Panc1 (cell line): ENCODE data around the gene ANKRD18A. TPM values are rescaled to one million over a fixed set of nuclear protein-coding genes. Genes with fewer than 3 reads are reported as not detected.

Source experiments
- ATAC-seq: fragments of 200-7000 bp; cut with Tn5 transposase; 2 replicates; pipeline ENCODE4 v1.9.1; 2020; ENCODE audit warnings: mild to moderate bottlenecking, moderate library complexity
- BruUV-seq: library from RNA; stranded (reverse); fragments of 400-500 nt; replicated peaks from 2 replicates; lab custom pipeline; 2021; lab: Mats Ljungman, UMichigan
- CTCF ChIA-PET: fragments of 300-600 bp; sonication (Branson Sonifier 250); formaldehyde crosslinking; loops from one replicate; lab custom pipeline; 2022; ENCODE audit warnings: antibody characterized with exemption; lab: Charles Lee
- POLR2A ChIA-PET: fragments of 300-600 bp; sonication (Branson Sonifier 250); formaldehyde crosslinking; loops from one replicate; lab custom pipeline; 2022; ENCODE audit warnings: antibody characterized with exemption; lab: Charles Lee
- DNase-seq: peaks from one replicate; pipeline ENCODE4 v3.0.0-alpha.2; 2010; ENCODE audit warnings: low read depth, low spot score
- H3K27ac ChIP-seq: 2 replicates; pipeline ENCODE4 v1.5.1; 2011; ENCODE audit warnings: mild to moderate bottlenecking, low read length, inconsistent platforms
- H3K27me3 ChIP-seq: fragments of 200-500 bp; sonication (Bioruptor generic); 2 replicates; pipeline ENCODE4 v1.6.0; 2014; ENCODE audit warnings: low read length, inconsistent platforms; ENCODE audit not compliant: control insufficient read depth, insufficient read depth
- H3K36me3 ChIP-seq: fragments of 200-500 bp; sonication (Bioruptor generic); 2 replicates; pipeline ENCODE4 v1.5.1; 2014; ENCODE audit warnings: inconsistent platforms, mild to moderate bottlenecking, low read length, moderate library complexity; ENCODE audit not compliant: control insufficient read depth, insufficient read depth
- H3K4me1 ChIP-seq: 2 replicates; pipeline ENCODE4 v1.5.1; 2011; ENCODE audit warnings: inconsistent platforms, mild to moderate bottlenecking, low read length, moderate library complexity; ENCODE audit not compliant: control insufficient read depth, insufficient read depth
- H3K4me3 ChIP-seq, 2 experiments: 2 replicates each; pipeline ENCODE4 v1.5.1; 2011 to 2012; ENCODE audit warnings: low read depth in 2 of 2, low read length in 2 of 2, mild to moderate bottlenecking in 2 of 2, inconsistent platforms in 1 of 2, moderate library complexity in 1 of 2
- H3K9me3 ChIP-seq: fragments of 200-500 bp; sonication (Bioruptor generic); 2 replicates; pipeline ENCODE4 v1.5.1; 2014; ENCODE audit warnings: low read depth, mild to moderate bottlenecking, inconsistent platforms, low read length, moderate library complexity; ENCODE audit not compliant: control insufficient read depth, insufficient read depth
- CTCF ChIP-seq: fragments of 450-650 bp; IDR thresholded peaks from 2 replicates; pipeline ENCODE4 v1.5.1; 2017; ENCODE audit warnings: mild to moderate bottlenecking
- POLR2AphosphoS5 ChIP-seq: IDR thresholded peaks from 2 replicates; pipeline ENCODE4 v1.6.1; 2012; ENCODE audit warnings: mild to moderate bottlenecking, low read depth, low read length, moderate library complexity
- REST ChIP-seq, 2 experiments: IDR thresholded peaks; 2 replicates each; pipeline ENCODE4 v1.6.1; 2011 to 2012; ENCODE audit warnings: low read depth in 2 of 2, control low read depth in 1 of 2, low read length in 1 of 2, mild to moderate bottlenecking in 1 of 2, moderate library complexity in 1 of 2; ENCODE audit not compliant: insufficient read depth in 1 of 2
- SIN3A ChIP-seq: IDR thresholded peaks from 2 replicates; pipeline ENCODE4 v1.6.1; 2012; ENCODE audit warnings: low read depth, mild to moderate bottlenecking, low read length, moderate library complexity, borderline replicate concordance; ENCODE audit not compliant: insufficient read depth
- TCF7L2 ChIP-seq: IDR thresholded peaks from 2 replicates; pipeline ENCODE4 v1.6.1; 2011; ENCODE audit warnings: mild to moderate bottlenecking, low read depth, low read length, inconsistent platforms
- in situ Hi-C: cut with HindIII; loops from 2 replicates; pipeline ENCODE4 v1.10.0; 2016; ENCODE audit warnings: low sequenced_read_pairs, low pct_unique_long_range_greater_than_20kb
- intact Hi-C: fragments of 100-400 bp; cut with micrococcal nuclease; formaldehyde crosslinking; loops from one replicate; pipeline ENCODE4 v1.10.0; 2022; ENCODE audit not compliant: unreplicated experiment
- total RNA-seq: library from RNA; stranded (reverse); gene quantifications from one replicate; pipeline ENCODE4 v1.2.1, GENCODE V29; 2021; ENCODE audit not compliant: unreplicated experiment

ANKRD18A gene
- total RNA-seq, 1 experiment from 2014 or later: 9.6 TPM

GRCh38 chr9:38629511-38629910 lies 9.1 kb upstream of the ANKRD18A start:
- CTCF ChIA-PET: no interaction called here
- POLR2A ChIA-PET: no interaction called here
- Histone ChIP-seq H3K4me3 (no peak overlapping the region), H3K9me3 (no peaks in the 10 kb centered on the region; the same call in 1 of the 2 replicates), H3K36me3 (no peaks in the 10 kb centered on the region), H3K27ac (no peak overlapping the region), H3K27me3 (no peaks in the 10 kb centered on the region), H3K4me1 (no peaks in the 10 kb centered on the region; the same call in 1 of the 2 replicates)
- no TSS peak for BruUV-seq
- DNase-seq: no peak
- no peak for ATAC-seq
- in situ Hi-C loops (no loop called here), intact Hi-C loops (no loop called here)
- TF ChIP-seq REST (IDR thresholded peaks at IDR 0.05; ENCODE audit: insufficient read depth in 1 of 2, low read depth in 2 of 2, low read length in 1 of 2) (no peak), POLR2AphosphoS5 (no peak)

GRCh38 chr9:38626006-38626405 lies 5.6 kb upstream of the ANKRD18A start:
- ATAC-seq (no peak), DNase-seq (no peak)
- Histone ChIP-seq H3K27me3 (no peaks in the 10 kb centered on the region), H3K36me3 (no peaks in the 10 kb centered on the region), H3K4me1 (no peaks in the 10 kb centered on the region), H3K9me3 (peaks cover 7% of the 10 kb centered on the region; the same call in 1 of the 2 replicates), H3K27ac (no peak overlapping the region), H3K4me3 (no peak overlapping the region)
- intact Hi-C loops: no loop called here
- in situ Hi-C loops: no loop called here
- POLR2A ChIA-PET: interaction anchor here (0.7 kb wide), 1 partner anchor 10 kb away, joined by 4 read pairs; no protein-coding TSS in a partner anchor
- TF ChIP-seq SIN3A (no peak), REST (IDR thresholded peaks at IDR 0.05; ENCODE audit: insufficient read depth in 1 of 2, low read depth in 2 of 2, low read length in 1 of 2) (no peak), POLR2AphosphoS5 (no peak), CTCF (no peak), TCF7L2 (no peak)
- BruUV-seq: no TSS peak
- CTCF ChIA-PET: no interaction called here
